Gastroesophageal sphincter (tissue), 4 donors: ENCODE measurements around the gene MTA1. TPM values are rescaled to one million over a fixed set of nuclear protein-coding genes. Genes with fewer than 3 reads are reported as not detected.
A peak's percentile ranks its signal among the peaks of the same experiment; 100 is the strongest.

Source experiments
- ATAC-seq: fragments of 150-250 bp; one replicate; pipeline ENCODE4 v1.9.1; 2016; ENCODE audit warnings: mild to moderate bottlenecking, moderate library complexity
- H3K27ac ChIP-seq, 4 donors: fragments of 200-600 bp; sonication (generic) in 3 of 4; 1 replicate in 3 of 4; 2 replicates in 1 of 4; pipeline ENCODE4 v1.5.1; 2016 to 2019
- H3K27me3 ChIP-seq: fragments of 200-600 bp; sonication (generic); one replicate; pipeline ENCODE4 v1.5.1; 2019
- H3K36me3 ChIP-seq, 2 donors: fragments of 200-600 bp; sonication (generic); one replicate each; pipeline ENCODE4 v1.5.1; 2019; ENCODE audit warnings: control low read depth in 1 of 2
- H3K4me1 ChIP-seq, 3 donors: fragments of 200-600 bp; sonication (generic); 1 replicate in 2 of 3; 2 replicates in 1 of 3; pipeline ENCODE4 v1.5.1; 2016 to 2019; ENCODE audit warnings: control low read depth in 2 of 3
- H3K4me3 ChIP-seq, 2 donors: fragments of 200-600 bp; sonication (generic); one replicate each; pipeline ENCODE4 v1.5.1; 2019; ENCODE audit warnings: mild to moderate bottlenecking in 1 of 2, moderate library complexity in 1 of 2
- H3K9me3 ChIP-seq, 3 donors: fragments of 200-600 bp; sonication (generic); one replicate each; pipeline ENCODE4 v1.5.1; 2017 to 2019; ENCODE audit warnings: control low read depth in 2 of 3
- EP300 ChIP-seq: sonication (generic); formaldehyde crosslinking; IDR thresholded peaks from one replicate; pipeline ENCODE4 v1.6.1; 2017; ENCODE audit warnings: antibody characterized with exemption, mild to moderate bottlenecking
- POLR2A ChIP-seq, 2 donors: fragments of 450-650 bp; IDR thresholded peaks; one replicate each; pipeline ENCODE4 v1.6.1; 2017; ENCODE audit warnings: antibody characterized with exemption in 2 of 2, mild to moderate bottlenecking in 2 of 2, moderate library complexity in 1 of 2
- POLR2AphosphoS5 ChIP-seq: sonication (generic); formaldehyde crosslinking; IDR thresholded peaks from one replicate; pipeline ENCODE4 v1.6.1; 2017; ENCODE audit warnings: antibody characterized with exemption
- WGBS, 2 donors: methylation state at CpG; one replicate each; pipeline ENCODE4 v1.1.5; 2018; ENCODE audit warnings: low coverage in 1 of 2; 5-methylcytosine and 5-hydroxymethylcytosine counted together
- total RNA-seq, 4 donors: library from RNA; depleted of rRNA; stranded (reverse); fragments of >200 nt; gene quantifications; one replicate each; pipeline ENCODE4 v1.1.0, GENCODE V29; 2016
- TF ChIP-seq, protein P1 (sequence below), 4 experiments: fragments of 200-600 bp in 2 of 4; fragments of 450-650 bp in 2 of 4; sonication (generic) in 1 of 4; IDR thresholded peaks; one replicate each; pipeline ENCODE4 v1.5.1; 2017 to 2019; ENCODE audit warnings: antibody characterized with exemption in 4 of 4, mild to moderate bottlenecking in 2 of 4, moderate library complexity in 2 of 4

MTA1 gene
- total RNA-seq, 4 donors from 2014 or later: 48.0 to 83.5 (median 58.7) TPM

DNA sequence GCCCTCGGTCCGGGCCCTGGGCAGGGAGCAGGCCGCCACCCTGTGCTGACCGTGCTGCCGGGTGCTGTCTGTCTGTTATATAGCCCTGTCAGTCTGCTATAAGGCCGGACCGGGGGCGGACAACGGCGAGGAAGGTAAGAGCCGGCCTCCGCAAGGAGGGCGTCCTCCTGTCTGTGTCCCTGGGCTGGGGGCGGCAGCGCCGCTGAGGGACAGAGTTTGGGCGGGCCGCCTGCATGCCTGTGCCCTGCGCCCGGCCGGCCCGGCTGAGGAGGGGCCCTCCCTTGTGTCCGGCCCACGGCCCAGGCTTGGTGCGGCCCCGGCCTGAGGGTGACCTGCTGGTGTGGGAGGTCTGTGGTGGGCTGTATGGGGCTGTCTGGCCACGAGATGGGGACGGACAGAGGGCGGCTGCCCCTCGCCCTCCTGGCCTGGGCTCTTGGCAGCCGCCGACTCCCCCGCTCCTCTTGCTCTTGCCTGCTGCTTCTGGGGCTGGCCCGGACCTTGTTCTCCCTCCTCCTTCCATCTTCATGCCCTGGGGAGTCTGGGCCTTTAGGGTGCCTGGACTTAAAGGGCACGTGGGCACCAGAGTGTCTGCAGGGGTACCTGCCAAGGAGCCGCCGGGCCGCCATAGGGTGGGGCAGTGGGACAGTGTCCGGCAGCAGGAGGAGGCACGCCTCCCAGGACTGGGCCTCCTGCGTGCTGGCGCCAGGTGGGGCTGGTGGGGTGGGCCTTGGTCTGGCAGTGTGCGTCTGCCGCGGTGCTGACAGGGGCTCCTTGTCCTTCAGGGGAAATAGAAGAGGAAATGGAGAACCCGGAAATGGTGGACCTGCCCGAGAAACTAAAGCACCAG lies 29.9 kb downstream of the MTA1 start:
- H3K27ac ChIP-seq: peak overlapping the region in 2 of 4 donors; percentile 65 to 66
- no peak for TF ChIP-seq POLR2AphosphoS5
- no peak for TF ChIP-seq EP300
- TF ChIP-seq, protein P1, sequence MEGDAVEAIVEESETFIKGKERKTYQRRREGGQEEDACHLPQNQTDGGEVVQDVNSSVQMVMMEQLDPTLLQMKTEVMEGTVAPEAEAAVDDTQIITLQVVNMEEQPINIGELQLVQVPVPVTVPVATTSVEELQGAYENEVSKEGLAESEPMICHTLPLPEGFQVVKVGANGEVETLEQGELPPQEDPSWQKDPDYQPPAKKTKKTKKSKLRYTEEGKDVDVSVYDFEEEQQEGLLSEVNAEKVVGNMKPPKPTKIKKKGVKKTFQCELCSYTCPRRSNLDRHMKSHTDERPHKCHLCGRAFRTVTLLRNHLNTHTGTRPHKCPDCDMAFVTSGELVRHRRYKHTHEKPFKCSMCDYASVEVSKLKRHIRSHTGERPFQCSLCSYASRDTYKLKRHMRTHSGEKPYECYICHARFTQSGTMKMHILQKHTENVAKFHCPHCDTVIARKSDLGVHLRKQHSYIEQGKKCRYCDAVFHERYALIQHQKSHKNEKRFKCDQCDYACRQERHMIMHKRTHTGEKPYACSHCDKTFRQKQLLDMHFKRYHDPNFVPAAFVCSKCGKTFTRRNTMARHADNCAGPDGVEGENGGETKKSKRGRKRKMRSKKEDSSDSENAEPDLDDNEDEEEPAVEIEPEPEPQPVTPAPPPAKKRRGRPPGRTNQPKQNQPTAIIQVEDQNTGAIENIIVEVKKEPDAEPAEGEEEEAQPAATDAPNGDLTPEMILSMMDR (IDR thresholded peaks at IDR 0.05): no peak
- TF ChIP-seq POLR2A (IDR thresholded peaks at IDR 0.05): no peak

DNA sequence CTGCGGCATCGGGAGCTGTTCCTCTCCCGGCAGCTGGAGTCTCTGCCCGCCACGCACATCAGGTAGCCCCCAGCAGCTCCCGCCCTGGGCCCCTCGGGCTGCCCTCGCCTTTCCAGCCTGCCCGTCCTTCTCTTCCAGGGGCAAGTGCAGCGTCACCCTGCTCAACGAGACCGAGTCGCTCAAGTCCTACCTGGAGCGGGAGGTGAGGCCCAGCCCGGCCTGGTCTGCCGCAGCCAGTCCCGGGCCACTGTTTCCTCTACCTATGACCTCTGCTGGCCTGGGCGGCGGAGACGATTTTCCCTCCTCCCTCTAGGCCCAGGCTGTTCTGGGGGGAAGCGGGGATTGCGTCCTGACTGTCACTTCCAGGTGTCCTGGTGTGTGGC lies 30.5 kb downstream of the MTA1 start:
- Histone ChIP-seq H3K9me3 (no peaks in the 10 kb centered on the region), H3K36me3 (peaks cover 0 to 81% of the 10 kb centered on the region in 2 donors), H3K27me3 (no peaks in the 10 kb centered on the region), H3K27ac (no peak overlapping the region), H3K4me1 (peaks cover 0 to 26% (median 11%) of the 10 kb centered on the region in 3 donors), H3K4me3 (no peak overlapping the region)
- no peak for ATAC-seq
- WGBS, 2 donors: no CpG with 5 or more reads among the region's 22 CpGs
- TF ChIP-seq POLR2AphosphoS5 (no peak), POLR2A (IDR thresholded peaks at IDR 0.05) (no peak), EP300 (no peak)
- TF ChIP-seq, protein P1 (IDR thresholded peaks at IDR 0.05): no peak

More for the DNA sequence above, 29.9 kb downstream of the MTA1 start:
- no CpG with 5 or more reads among the region's 47 CpGs for WGBS, 2 donors
- no peaks in the 10 kb centered on the region for H3K9me3 ChIP-seq
- H3K27me3 ChIP-seq: no peaks in the 10 kb centered on the region
- peaks cover 0 to 26% (median 11%) of the 10 kb centered on the region in 3 donors for H3K4me1 ChIP-seq
- no peak for ATAC-seq
- peaks cover 0 to 76% of the 10 kb centered on the region in 2 donors for H3K36me3 ChIP-seq
- no peak overlapping the region for H3K4me3 ChIP-seq

DNA sequence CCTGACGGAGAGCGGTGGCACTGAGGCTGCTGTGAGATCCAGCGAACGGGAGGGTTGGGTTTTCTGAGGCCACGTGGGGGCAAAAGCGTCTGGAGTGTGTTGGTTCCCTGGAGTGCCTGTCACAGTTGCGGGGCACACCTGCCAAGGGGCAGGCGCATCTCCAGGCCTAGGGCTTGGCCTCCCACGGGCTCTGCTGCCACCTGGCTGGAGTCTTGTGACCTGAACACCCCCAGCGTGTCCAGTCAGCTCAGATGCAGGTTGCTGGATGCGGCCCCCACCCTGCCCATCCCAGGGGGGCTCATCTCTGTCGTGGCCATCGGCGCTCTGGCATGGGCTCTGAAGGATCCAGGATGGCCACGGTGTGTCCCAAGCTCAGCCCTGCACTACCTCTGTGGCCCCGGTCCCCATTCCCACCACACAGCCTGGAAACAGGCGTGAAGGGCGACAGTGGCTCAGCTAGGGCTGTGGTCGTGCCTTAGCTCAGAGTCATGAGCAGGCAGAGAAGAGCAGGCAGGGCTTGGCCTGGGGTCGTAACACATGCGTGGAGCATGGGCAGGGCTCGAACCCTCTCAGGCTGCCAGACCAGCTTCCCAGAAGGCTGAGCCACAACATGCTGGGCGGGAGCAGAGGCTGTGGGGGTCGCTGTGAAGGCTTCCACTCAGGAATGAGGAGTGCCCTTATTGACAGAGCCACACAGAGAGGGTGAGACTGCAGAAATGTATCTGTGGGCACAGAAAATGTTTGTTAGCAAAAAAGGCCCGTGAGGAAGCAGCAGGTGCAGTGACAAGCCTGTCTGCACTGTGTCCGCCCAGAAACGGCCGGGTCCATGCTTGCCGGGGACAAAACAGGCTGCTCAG lies 31.5 kb downstream of the MTA1 start:
- H3K4me3 ChIP-seq: no peak overlapping the region
- H3K36me3 ChIP-seq: peaks cover 0 to 81% of the 10 kb centered on the region in 2 donors
- peaks cover 0 to 26% (median 11%) of the 10 kb centered on the region in 3 donors for H3K4me1 ChIP-seq
- 70 to 83% methylated on average over 1 to 6 of the region's 29 CpGs for WGBS, 2 donors
- no peaks in the 10 kb centered on the region for H3K27me3 ChIP-seq
- TF ChIP-seq EP300: no peak
- TF ChIP-seq POLR2A (IDR thresholded peaks at IDR 0.05): no peak
- no peak for TF ChIP-seq POLR2AphosphoS5
- TF ChIP-seq, protein P1 (IDR thresholded peaks at IDR 0.05): no peak
- no peaks in the 10 kb centered on the region for H3K9me3 ChIP-seq
- H3K27ac ChIP-seq: no peak overlapping the region
- no peak for ATAC-seq

DNA sequence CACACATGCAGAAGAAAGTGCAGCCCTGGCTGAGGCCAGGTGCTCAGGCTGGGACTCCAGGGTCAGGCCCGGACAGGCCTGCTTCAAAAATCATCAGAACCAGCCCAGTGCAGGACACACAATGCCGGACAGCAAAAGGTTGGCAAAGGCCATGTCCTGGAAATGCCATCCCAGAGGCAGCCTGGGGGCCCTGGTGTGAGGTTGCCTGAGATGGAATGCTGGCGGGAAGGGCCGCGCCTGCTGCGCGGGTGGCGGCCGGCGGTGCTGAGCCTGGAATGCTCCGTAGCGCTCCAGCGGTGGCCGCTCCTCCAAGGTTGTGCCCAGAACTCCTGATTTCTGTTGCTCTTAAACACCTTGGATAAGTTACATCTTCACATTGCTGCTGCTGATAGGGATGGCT lies 33.3 kb downstream of the MTA1 start:
- H3K27me3 ChIP-seq: no peaks in the 10 kb centered on the region
- peaks cover 0 to 21% (median 11%) of the 10 kb centered on the region in 3 donors for H3K4me1 ChIP-seq
- peaks cover 0 to 88% of the 10 kb centered on the region in 2 donors for H3K36me3 ChIP-seq
- WGBS, 2 donors: 30 to 91% methylated on average over 2 to 12 of the region's 14 CpGs
- H3K27ac ChIP-seq: no peak overlapping the region
- TF ChIP-seq POLR2A (IDR thresholded peaks at IDR 0.05): no peak
- TF ChIP-seq, protein P1 (IDR thresholded peaks at IDR 0.05): no peak
- no peak for TF ChIP-seq EP300
- no peak for TF ChIP-seq POLR2AphosphoS5
- H3K9me3 ChIP-seq: no peaks in the 10 kb centered on the region
- H3K4me3 ChIP-seq: no peak overlapping the region
- ATAC-seq: no peak
